AG09319 (cell line): ENCODE results near the gene AS3MT.
"Not testable (repeated sequence)": the region's sequence is repeated elsewhere in the genome, so short reads cannot be mapped to it uniquely, and the experiment has no call there.

ENCODE experiments used
- DNase-seq: peaks from one replicate; pipeline ENCODE4 v3.0.0-alpha.2; 2010; ENCODE audit warnings: low read depth; ENCODE audit errors: extremely low read depth
- CTCF ChIP-seq: IDR thresholded peaks from 2 replicates; pipeline ENCODE4 v1.5.1; 2011; ENCODE audit warnings: low read depth, mild to moderate bottlenecking, inconsistent platforms, low read length, moderate library complexity

AS3MT gene

GRCh38 chr10:102927311-102928010 lies 58.2 kb downstream of the AS3MT start:
- DNase-seq = no peak
- TF ChIP-seq CTCF = no peak

- not testable (repeated sequence) for DNase-seq
Observed at GRCh38 chr10:102928442-102928841, 59.2 kb downstream of the AS3MT start.

- TF ChIP-seq CTCF = no peak
- no peak for DNase-seq
Observed at GRCh38 chr10:102930720-102931119, 61.5 kb downstream of the AS3MT start.

- TF ChIP-seq CTCF = no peak
- DNase-seq = no peak
Observed at GRCh38 chr10:102931643-102932042, 62.4 kb downstream of the AS3MT start.

GRCh38 chr10:102935505-102935904 lies 66.2 kb downstream of the AS3MT start:
- no peak for TF ChIP-seq CTCF
- DNase-seq = no peak

GRCh38 chr10:102935939-102936605 lies 66.8 kb downstream of the AS3MT start:
- no peak for DNase-seq

GRCh38 chr10:102941401-102941800 lies 72.1 kb downstream of the AS3MT start:
- no peak for DNase-seq
- no peak for TF ChIP-seq CTCF

More at GRCh38 chr10:102935939-102936605, 66.8 kb downstream of the AS3MT start:
- no peak for TF ChIP-seq CTCF

GRCh38 chr10:102945449-102945848 lies 76.2 kb downstream of the AS3MT start:
- no peak for TF ChIP-seq CTCF
- no peak for DNase-seq
